ENCODE results near the gene CEP170. TPM values are rescaled to one million over a fixed set of nuclear protein-coding genes. Genes with fewer than 3 reads are reported as not detected.
A peak's percentile ranks its signal among the peaks of the same experiment; 100 is the strongest.
"Not testable (repeated sequence)": the region's sequence is repeated elsewhere in the genome, so short reads cannot be mapped to it uniquely, and the experiment has no call there.

Gene CEP170
- polyA plus RNA-seq, 1 donor (not counting 4 experiments of a cell fraction or from before 2014, with no cell fraction given): 40.5 TPM

DNA sequence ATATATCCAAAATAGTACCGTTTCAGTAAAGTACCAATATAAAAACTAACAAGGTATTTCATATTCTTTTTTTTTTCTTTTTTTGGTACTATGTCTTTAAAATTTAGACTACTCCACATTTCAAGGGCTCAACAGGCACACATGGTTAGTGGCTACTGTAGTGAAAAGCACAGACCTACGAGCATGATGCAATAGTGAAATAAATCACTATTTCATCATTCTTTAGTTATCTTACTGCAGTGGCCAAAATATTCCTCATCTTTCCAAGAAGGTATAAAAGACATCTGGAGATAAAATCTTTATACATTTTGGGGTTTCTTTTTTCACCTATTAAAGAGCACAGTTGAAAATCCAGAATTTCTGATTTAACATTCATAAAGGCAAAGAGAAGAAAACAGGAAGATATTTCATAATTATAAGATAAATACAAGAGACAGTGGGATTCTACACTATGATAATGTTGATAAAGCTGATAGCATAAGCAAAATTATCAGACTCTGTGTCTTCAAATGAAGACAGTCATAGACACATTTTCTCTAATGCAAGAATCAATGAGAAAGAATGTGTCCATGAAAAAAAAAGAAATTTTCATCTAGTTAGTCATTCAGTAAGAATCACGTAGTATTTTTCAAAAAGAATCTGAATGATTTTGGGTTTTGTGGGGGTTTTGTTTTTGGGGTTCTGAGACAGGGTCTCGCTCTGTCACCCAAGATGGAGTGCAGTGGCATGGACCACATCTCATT lies 41.9 kb downstream of the CEP170 start:
- TF ChIP-seq, protein P1, sequence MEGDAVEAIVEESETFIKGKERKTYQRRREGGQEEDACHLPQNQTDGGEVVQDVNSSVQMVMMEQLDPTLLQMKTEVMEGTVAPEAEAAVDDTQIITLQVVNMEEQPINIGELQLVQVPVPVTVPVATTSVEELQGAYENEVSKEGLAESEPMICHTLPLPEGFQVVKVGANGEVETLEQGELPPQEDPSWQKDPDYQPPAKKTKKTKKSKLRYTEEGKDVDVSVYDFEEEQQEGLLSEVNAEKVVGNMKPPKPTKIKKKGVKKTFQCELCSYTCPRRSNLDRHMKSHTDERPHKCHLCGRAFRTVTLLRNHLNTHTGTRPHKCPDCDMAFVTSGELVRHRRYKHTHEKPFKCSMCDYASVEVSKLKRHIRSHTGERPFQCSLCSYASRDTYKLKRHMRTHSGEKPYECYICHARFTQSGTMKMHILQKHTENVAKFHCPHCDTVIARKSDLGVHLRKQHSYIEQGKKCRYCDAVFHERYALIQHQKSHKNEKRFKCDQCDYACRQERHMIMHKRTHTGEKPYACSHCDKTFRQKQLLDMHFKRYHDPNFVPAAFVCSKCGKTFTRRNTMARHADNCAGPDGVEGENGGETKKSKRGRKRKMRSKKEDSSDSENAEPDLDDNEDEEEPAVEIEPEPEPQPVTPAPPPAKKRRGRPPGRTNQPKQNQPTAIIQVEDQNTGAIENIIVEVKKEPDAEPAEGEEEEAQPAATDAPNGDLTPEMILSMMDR (optimal IDR thresholded peaks at IDR 0.05 in 1 of 3, IDR thresholded peaks at IDR 0.05 in 1 of 3, conservative IDR thresholded peaks at IDR 0.05 in 1 of 3; ENCODE audit: extremely low read depth in 1 of 3, insufficient read depth in 2 of 3, low read length in 3 of 3): no peak
- no peak for TF ChIP-seq EZH2 (IDR thresholded peaks at IDR 0.05; ENCODE audit: low read length)

DNA sequence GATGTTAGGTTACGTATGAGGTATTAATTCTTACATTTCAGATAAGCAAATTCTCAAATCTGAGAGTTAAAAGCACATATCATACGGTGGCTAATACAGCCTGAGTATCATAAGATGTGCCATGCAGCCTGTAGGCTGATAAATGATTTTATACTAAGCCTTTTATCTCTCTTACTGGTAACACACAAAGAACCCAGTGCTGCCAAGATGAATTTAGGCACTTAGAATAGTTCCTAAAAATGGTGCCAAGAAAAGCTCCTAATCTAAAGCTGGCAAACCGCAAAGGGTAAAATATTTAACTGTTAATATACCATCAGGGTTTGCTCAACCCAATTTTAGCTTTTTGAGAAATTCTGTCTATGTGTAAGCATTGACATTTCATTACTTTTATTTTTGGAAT lies 43.1 kb downstream of the CEP170 start:
- H3K4me2 ChIP-seq (ENCODE audit: control insufficient read depth, extremely low read depth, insufficient read depth, low read depth, low read length); H3K9me1 ChIP-seq (ENCODE audit: control insufficient read depth, extremely low read depth, insufficient read depth, low read length); H4K20me1 ChIP-seq (ENCODE audit: control insufficient read depth, extremely low read depth, insufficient read depth, low read length); H3K79me2 ChIP-seq (ENCODE audit: control insufficient read depth, insufficient read depth, low read length); H3K27ac ChIP-seq (ENCODE audit: control insufficient read depth, insufficient read depth, low read length); H3K4me1 ChIP-seq (ENCODE audit: control insufficient read depth, extremely low read depth, insufficient read depth, low read length); H2AFZ ChIP-seq (ENCODE audit: control insufficient read depth, low read length); DNase-seq (ENCODE audit: low read depth, low spot score); H3K9me3 ChIP-seq (ENCODE audit: control insufficient read depth, low read depth, low read length); dilution Hi-C loops (cut with MboI; ENCODE audit: extremely low pct_ligation_motif_present, low sequenced_read_pairs); H3K27me3 ChIP-seq (ENCODE audit: control insufficient read depth, extremely low read depth, insufficient read depth, low read length); FAIRE-seq; H3K9ac ChIP-seq (ENCODE audit: control insufficient read depth, extremely low read depth, insufficient read depth, low read length); H3K4me3 ChIP-seq (ENCODE audit: control insufficient read depth in 2 of 3, extremely low read depth in 1 of 3, insufficient read depth in 2 of 3, low read depth in 1 of 3, low read length in 3 of 3); H3K36me3 ChIP-seq (ENCODE audit: control insufficient read depth in 2 of 2, extremely low read depth in 1 of 2, insufficient read depth in 2 of 2, low read length in 2 of 2): not testable (repeated sequence)

More for the DNA sequence above, 41.9 kb downstream of the CEP170 start:
- Histone ChIP-seq H2AFZ (ENCODE audit: control insufficient read depth, low read length) (no peak overlapping the region), H3K27me3 (ENCODE audit: control insufficient read depth, extremely low read depth, insufficient read depth, low read length) (no peaks in the 10 kb centered on the region), H3K9me1 (ENCODE audit: control insufficient read depth, extremely low read depth, insufficient read depth, low read length) (no peaks in the 10 kb centered on the region), H3K4me1 (ENCODE audit: control insufficient read depth, extremely low read depth, insufficient read depth, low read length) (no peaks in the 10 kb centered on the region), H3K4me2 (ENCODE audit: control insufficient read depth, extremely low read depth, insufficient read depth, low read depth, low read length) (peak overlapping the region; percentile 4), H3K27ac (ENCODE audit: control insufficient read depth, insufficient read depth, low read length) (no peak overlapping the region), H3K9ac (ENCODE audit: control insufficient read depth, extremely low read depth, insufficient read depth, low read length) (no peak overlapping the region), H3K4me3 (ENCODE audit: control insufficient read depth in 2 of 3, extremely low read depth in 1 of 3, insufficient read depth in 2 of 3, low read depth in 1 of 3, low read length in 3 of 3) (no peak overlapping the region), H3K9me3 (ENCODE audit: control insufficient read depth, low read depth, low read length) (no peaks in the 10 kb centered on the region), H3K79me2 (ENCODE audit: control insufficient read depth, insufficient read depth, low read length) (peaks cover 3% of the 10 kb centered on the region), H4K20me1 (ENCODE audit: control insufficient read depth, extremely low read depth, insufficient read depth, low read length) (no peaks in the 10 kb centered on the region), H3K36me3 (ENCODE audit: control insufficient read depth in 2 of 2, extremely low read depth in 1 of 2, insufficient read depth in 2 of 2, low read length in 2 of 2) (no peaks in the 10 kb centered on the region)
- dilution Hi-C loops (cut with MboI; ENCODE audit: extremely low pct_ligation_motif_present, low sequenced_read_pairs): no loop called here
- no peak for DNase-seq (ENCODE audit: low read depth, low spot score)
- FAIRE-seq: no peak

DNA sequence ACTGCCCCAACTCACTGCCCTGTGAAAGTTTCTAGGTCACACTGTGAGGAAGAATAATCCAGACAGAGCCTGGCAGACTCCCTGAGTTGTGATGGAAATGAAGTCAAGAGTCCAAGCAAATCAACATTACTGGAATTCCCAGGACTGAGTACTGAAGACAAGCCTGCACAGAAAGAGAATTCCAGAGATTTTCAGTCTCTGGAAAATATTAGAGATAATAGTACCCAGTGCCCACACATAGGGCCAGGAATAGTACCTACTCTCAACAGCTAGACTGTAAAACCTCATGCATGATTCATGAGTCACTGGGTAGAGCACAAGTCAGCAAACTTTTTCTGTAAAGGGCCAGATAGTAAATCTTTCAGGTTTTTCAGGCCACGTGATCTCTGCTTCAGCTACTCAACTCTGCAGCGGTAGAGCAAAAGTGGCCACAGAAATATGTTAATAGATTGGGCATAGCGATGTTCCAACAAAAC lies 50.0 kb downstream of the CEP170 start:
- dilution Hi-C loops (cut with MboI; ENCODE audit: extremely low pct_ligation_motif_present, low sequenced_read_pairs); H3K4me1 ChIP-seq (ENCODE audit: control insufficient read depth, extremely low read depth, insufficient read depth, low read length); H3K9me1 ChIP-seq (ENCODE audit: control insufficient read depth, extremely low read depth, insufficient read depth, low read length); H4K20me1 ChIP-seq (ENCODE audit: control insufficient read depth, extremely low read depth, insufficient read depth, low read length); H3K36me3 ChIP-seq (ENCODE audit: control insufficient read depth in 2 of 2, extremely low read depth in 1 of 2, insufficient read depth in 2 of 2, low read length in 2 of 2); H3K9me3 ChIP-seq (ENCODE audit: control insufficient read depth, low read depth, low read length); H3K79me2 ChIP-seq (ENCODE audit: control insufficient read depth, insufficient read depth, low read length); H3K9ac ChIP-seq (ENCODE audit: control insufficient read depth, extremely low read depth, insufficient read depth, low read length); H2AFZ ChIP-seq (ENCODE audit: control insufficient read depth, low read length); H3K27me3 ChIP-seq (ENCODE audit: control insufficient read depth, extremely low read depth, insufficient read depth, low read length); H3K4me3 ChIP-seq (ENCODE audit: control insufficient read depth in 2 of 3, extremely low read depth in 1 of 3, insufficient read depth in 2 of 3, low read depth in 1 of 3, low read length in 3 of 3); DNase-seq (ENCODE audit: low read depth, low spot score): not testable (repeated sequence)
- Histone ChIP-seq H3K27ac (ENCODE audit: control insufficient read depth, insufficient read depth, low read length) (peak overlapping the region; percentile 20), H3K4me2 (ENCODE audit: control insufficient read depth, extremely low read depth, insufficient read depth, low read depth, low read length) (peak overlapping the region; percentile 41)
- FAIRE-seq: peak; percentile 96

DNA sequence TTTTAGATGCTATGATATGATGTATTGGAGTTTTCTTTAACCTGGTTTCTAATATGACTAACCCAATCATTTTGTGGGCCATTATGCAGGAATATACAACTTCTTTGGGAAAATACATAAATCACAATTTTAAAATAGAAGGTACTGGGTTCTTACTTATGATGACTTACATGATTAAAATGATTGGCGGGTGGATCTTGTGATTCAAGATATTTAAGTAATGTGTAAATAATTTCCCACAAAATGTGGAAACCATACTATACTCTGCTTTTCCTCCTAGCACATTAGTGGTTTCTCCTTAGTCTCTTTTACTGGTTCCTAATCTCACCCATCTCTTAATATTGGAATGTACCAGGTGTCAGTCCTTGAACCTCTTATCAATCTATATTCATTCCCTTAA lies 50.7 kb downstream of the CEP170 start:
- FAIRE-seq; DNase-seq (ENCODE audit: low read depth, low spot score); H3K9me3 ChIP-seq (ENCODE audit: control insufficient read depth, low read depth, low read length); dilution Hi-C loops (cut with MboI; ENCODE audit: extremely low pct_ligation_motif_present, low sequenced_read_pairs); H3K27me3 ChIP-seq (ENCODE audit: control insufficient read depth, extremely low read depth, insufficient read depth, low read length); H3K36me3 ChIP-seq (ENCODE audit: control insufficient read depth in 2 of 2, extremely low read depth in 1 of 2, insufficient read depth in 2 of 2, low read length in 2 of 2); H3K9ac ChIP-seq (ENCODE audit: control insufficient read depth, extremely low read depth, insufficient read depth, low read length); H2AFZ ChIP-seq (ENCODE audit: control insufficient read depth, low read length); H3K4me1 ChIP-seq (ENCODE audit: control insufficient read depth, extremely low read depth, insufficient read depth, low read length); H4K20me1 ChIP-seq (ENCODE audit: control insufficient read depth, extremely low read depth, insufficient read depth, low read length); H3K27ac ChIP-seq (ENCODE audit: control insufficient read depth, insufficient read depth, low read length); H3K9me1 ChIP-seq (ENCODE audit: control insufficient read depth, extremely low read depth, insufficient read depth, low read length); H3K4me2 ChIP-seq (ENCODE audit: control insufficient read depth, extremely low read depth, insufficient read depth, low read depth, low read length); H3K79me2 ChIP-seq (ENCODE audit: control insufficient read depth, insufficient read depth, low read length); H3K4me3 ChIP-seq (ENCODE audit: control insufficient read depth in 2 of 3, extremely low read depth in 1 of 3, insufficient read depth in 2 of 3, low read depth in 1 of 3, low read length in 3 of 3): not testable (repeated sequence)

All from keratinocyte (primary cell).